ENCODE results near the gene SRPK1.
A peak's percentile ranks its signal among the peaks of the same experiment; 100 is the strongest.

SRPK1 gene

GRCh38 chr6:35809809-35810208 is 111.1 kb downstream of the SRPK1 start:
- DNase-seq, result no peak

GRCh38 chr6:35808688-35809087 is 112.2 kb downstream of the SRPK1 start:
- peak; percentile 33 for DNase-seq

- DNase-seq, result peak; percentile 60
Observed at GRCh38 chr6:35804996-35805736, 115.7 kb downstream of the SRPK1 start, which contains the start of gene LHFPL5. Gene LHFPL5 (plus strand): TSS chr6:35805352. CDS start chr6:35805671, 319 bp downstream.

GRCh38 chr6:35801148-35801547 is 119.8 kb downstream of the SRPK1 start:
- DNase-seq, result no peak

- no peak for DNase-seq
Observed at GRCh38 chr6:35798706-35799105, 122.2 kb downstream of the SRPK1 start.

GRCh38 chr6:35797837-35798526 is 122.9 kb downstream of the SRPK1 start:
- no peak for DNase-seq

- no peak for DNase-seq
Observed at GRCh38 chr6:35796236-35796635, 124.7 kb downstream of the SRPK1 start.

- no peak for DNase-seq
Observed at GRCh38 chr6:35795453-35796071, 125.3 kb downstream of the SRPK1 start.

GRCh38 chr6:35794536-35795452 is 126.1 kb downstream of the SRPK1 start:
- DNase-seq, result no peak

- no peak for DNase-seq
Observed at GRCh38 chr6:35790683-35791082, 130.2 kb downstream of the SRPK1 start.

GRCh38 chr6:35788423-35788982 is 132.4 kb downstream of the SRPK1 start:
- no peak for DNase-seq

- DNase-seq, result no peak
Observed at GRCh38 chr6:35787266-35788218, 133.4 kb downstream of the SRPK1 start.

GRCh38 chr6:35786810-35787209 is 134.1 kb downstream of the SRPK1 start:
- no peak for DNase-seq

- no peak for DNase-seq
Observed at GRCh38 chr6:35786272-35786671, 134.6 kb downstream of the SRPK1 start.

- DNase-seq, result no peak
Observed at GRCh38 chr6:35784200-35784599, 136.7 kb downstream of the SRPK1 start.
